Osteocyte (in vitro differentiated cells): Measurements from ENCODE around the gene INSRR. TPM values are rescaled to one million over a fixed set of nuclear protein-coding genes. Genes with fewer than 3 reads are reported as not detected.
A peak's percentile ranks its signal among the peaks of the same experiment; 100 is the strongest.

Experiments
- DNase-seq: peaks from one replicate; pipeline ENCODE4 v3.0.0; 2021; ENCODE audit warnings: mixed read lengths; ENCODE audit not compliant: unreplicated experiment; ENCODE audit errors: extremely low spot score
- H3K27ac Mint-ChIP-seq: one replicate; pipeline ENCODE4 v1.8.0; 2021; ENCODE audit warnings: mild to moderate bottlenecking, mixed read lengths; ENCODE audit not compliant: unreplicated experiment
- H3K27me3 Mint-ChIP-seq: one replicate; pipeline ENCODE4 v1.8.0; 2021; ENCODE audit warnings: mixed read lengths; ENCODE audit not compliant: unreplicated experiment
- H3K36me3 Mint-ChIP-seq: one replicate; pipeline ENCODE4 v1.8.0; 2021; ENCODE audit warnings: mixed read lengths; ENCODE audit not compliant: unreplicated experiment
- H3K4me1 Mint-ChIP-seq: one replicate; pipeline ENCODE4 v1.8.0; 2021; ENCODE audit warnings: mixed read lengths; ENCODE audit not compliant: unreplicated experiment
- H3K4me3 Mint-ChIP-seq: one replicate; pipeline ENCODE4 v1.8.0; 2021; ENCODE audit warnings: mild to moderate bottlenecking, moderate library complexity, mixed read lengths; ENCODE audit not compliant: unreplicated experiment
- H3K9me3 Mint-ChIP-seq: one replicate; pipeline ENCODE4 v1.8.0; 2021; ENCODE audit warnings: mixed read lengths; ENCODE audit not compliant: unreplicated experiment
- CTCF ChIP-seq: fragments of 200-600 bp; sonication (generic); IDR thresholded peaks from 2 replicates; pipeline ENCODE4 v1.5.0; 2021; ENCODE audit warnings: antibody characterized with exemption, mild to moderate bottlenecking, moderate library complexity
- total RNA-seq: library from RNA; stranded (reverse); gene quantifications from 2 replicates; pipeline ENCODE4 v1.2.1, GENCODE V29; 2021

Gene INSRR
- total RNA-seq, 1 donor from 2014 or later: 0.21 TPM

GRCh38 chr1:156802421-156802935, 56.4 kb downstream of the INSRR start:
- H3K9me3 Mint-ChIP-seq: no peaks in the 10 kb centered on the region
- H3K27me3 Mint-ChIP-seq: no peaks in the 10 kb centered on the region
- peaks cover 30% of the 10 kb centered on the region for H3K4me1 Mint-ChIP-seq
- H3K36me3 Mint-ChIP-seq: peaks cover 27% of the 10 kb centered on the region
- no peak overlapping the region for H3K4me3 Mint-ChIP-seq
- DNase-seq: no peak
- H3K27ac Mint-ChIP-seq: no peak overlapping the region
- no peak for TF ChIP-seq CTCF

- no peaks in the 10 kb centered on the region for H3K9me3 Mint-ChIP-seq
- H3K36me3 Mint-ChIP-seq: peaks cover 29% of the 10 kb centered on the region
- H3K4me1 Mint-ChIP-seq: peaks cover 30% of the 10 kb centered on the region
Observed at GRCh38 chr1:156801409-156802121, 57.4 kb downstream of the INSRR start.

GRCh38 chr1:156797212-156797871, 61.6 kb downstream of the INSRR start:
- no peak overlapping the region for H3K27ac Mint-ChIP-seq
- TF ChIP-seq CTCF: peak; percentile 80
- no peak for DNase-seq
- peaks cover 21% of the 10 kb centered on the region for H3K4me1 Mint-ChIP-seq
- no peak overlapping the region for H3K4me3 Mint-ChIP-seq
- H3K36me3 Mint-ChIP-seq: peaks cover 51% of the 10 kb centered on the region
- H3K9me3 Mint-ChIP-seq: no peaks in the 10 kb centered on the region
- no peaks in the 10 kb centered on the region for H3K27me3 Mint-ChIP-seq

More at GRCh38 chr1:156801409-156802121, 57.4 kb downstream of the INSRR start:
- TF ChIP-seq CTCF: peak; percentile 50
- Mint-ChIP-seq H3K27me3 (no peaks in the 10 kb centered on the region), H3K4me3 (no peak overlapping the region), H3K27ac (peak overlapping the region; percentile 67)
- DNase-seq: no peak

GRCh38 chr1:156796340-156797097, 62.4 kb downstream of the INSRR start:
- H3K27ac Mint-ChIP-seq: no peak overlapping the region
- DNase-seq: no peak
- peaks cover 15% of the 10 kb centered on the region for H3K4me1 Mint-ChIP-seq
- peaks cover 51% of the 10 kb centered on the region for H3K36me3 Mint-ChIP-seq
- TF ChIP-seq CTCF: no peak
- no peaks in the 10 kb centered on the region for H3K9me3 Mint-ChIP-seq
- no peaks in the 10 kb centered on the region for H3K27me3 Mint-ChIP-seq
- H3K4me3 Mint-ChIP-seq: no peak overlapping the region
